22Rv1 (cell line): ENCODE data around the gene CEP85.

Experiments
- ZFX ChIP-seq: fragments of 450-650 bp; IDR thresholded peaks from 2 replicates; pipeline ENCODE4 v1.6.1; 2017; ENCODE audit warnings: antibody characterized with exemption, borderline replicate concordance
- TF ChIP-seq, protein P1 (sequence below): fragments of 450-650 bp; IDR thresholded peaks from 2 replicates; pipeline ENCODE4 v1.5.1; 2017; ENCODE audit warnings: mild to moderate bottlenecking

- TF ChIP-seq, protein P1, sequence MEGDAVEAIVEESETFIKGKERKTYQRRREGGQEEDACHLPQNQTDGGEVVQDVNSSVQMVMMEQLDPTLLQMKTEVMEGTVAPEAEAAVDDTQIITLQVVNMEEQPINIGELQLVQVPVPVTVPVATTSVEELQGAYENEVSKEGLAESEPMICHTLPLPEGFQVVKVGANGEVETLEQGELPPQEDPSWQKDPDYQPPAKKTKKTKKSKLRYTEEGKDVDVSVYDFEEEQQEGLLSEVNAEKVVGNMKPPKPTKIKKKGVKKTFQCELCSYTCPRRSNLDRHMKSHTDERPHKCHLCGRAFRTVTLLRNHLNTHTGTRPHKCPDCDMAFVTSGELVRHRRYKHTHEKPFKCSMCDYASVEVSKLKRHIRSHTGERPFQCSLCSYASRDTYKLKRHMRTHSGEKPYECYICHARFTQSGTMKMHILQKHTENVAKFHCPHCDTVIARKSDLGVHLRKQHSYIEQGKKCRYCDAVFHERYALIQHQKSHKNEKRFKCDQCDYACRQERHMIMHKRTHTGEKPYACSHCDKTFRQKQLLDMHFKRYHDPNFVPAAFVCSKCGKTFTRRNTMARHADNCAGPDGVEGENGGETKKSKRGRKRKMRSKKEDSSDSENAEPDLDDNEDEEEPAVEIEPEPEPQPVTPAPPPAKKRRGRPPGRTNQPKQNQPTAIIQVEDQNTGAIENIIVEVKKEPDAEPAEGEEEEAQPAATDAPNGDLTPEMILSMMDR = no peak
- no peak for TF ChIP-seq ZFX
These were observed 44.3 kb downstream of the CEP85 start for GRCh38 chr1:26278303-26278702.
